Suprapubic skin (tissue), 4 donors: ENCODE data around the gene ERFL.

Source experiments
- CTCF ChIP-seq, 2 donors: fragments of 200-600 bp in 1 of 2; fragments of 450-650 bp in 1 of 2; sonication (generic) in 1 of 2; IDR thresholded peaks; one replicate each; pipeline ENCODE4 v1.5.1; 2016 to 2019; ENCODE audit warnings: antibody characterized with exemption in 2 of 2, mild to moderate bottlenecking in 1 of 2, moderate library complexity in 1 of 2
- EP300 ChIP-seq: sonication (generic); formaldehyde crosslinking; IDR thresholded peaks from one replicate; pipeline ENCODE4 v1.6.1; 2017; ENCODE audit warnings: antibody characterized with exemption
- POLR2A ChIP-seq, 2 donors: fragments of 450-650 bp; IDR thresholded peaks; one replicate each; pipeline ENCODE4 v1.6.1; 2017; ENCODE audit warnings: antibody characterized with exemption in 2 of 2, mild to moderate bottlenecking in 2 of 2, moderate library complexity in 2 of 2
- POLR2AphosphoS5 ChIP-seq, 3 donors: sonication (generic); formaldehyde crosslinking; IDR thresholded peaks; one replicate each; pipeline ENCODE4 v1.6.1; 2017; ENCODE audit warnings: antibody characterized with exemption in 3 of 3

GRCh38 chr19:41965106-41965505 is 36.9 kb upstream of the ERFL start:
- TF ChIP-seq CTCF (IDR thresholded peaks at IDR 0.05) (no peak), POLR2AphosphoS5 (IDR thresholded peaks at IDR 0.05) (no peak), EP300 (no peak), POLR2A (IDR thresholded peaks at IDR 0.05) (no peak)
